ENCODE data around the gene EPHA6.
"Not testable (repeated sequence)": the region's sequence is repeated elsewhere in the genome, so short reads cannot be mapped to it uniquely, and the experiment has no call there.

DNA sequence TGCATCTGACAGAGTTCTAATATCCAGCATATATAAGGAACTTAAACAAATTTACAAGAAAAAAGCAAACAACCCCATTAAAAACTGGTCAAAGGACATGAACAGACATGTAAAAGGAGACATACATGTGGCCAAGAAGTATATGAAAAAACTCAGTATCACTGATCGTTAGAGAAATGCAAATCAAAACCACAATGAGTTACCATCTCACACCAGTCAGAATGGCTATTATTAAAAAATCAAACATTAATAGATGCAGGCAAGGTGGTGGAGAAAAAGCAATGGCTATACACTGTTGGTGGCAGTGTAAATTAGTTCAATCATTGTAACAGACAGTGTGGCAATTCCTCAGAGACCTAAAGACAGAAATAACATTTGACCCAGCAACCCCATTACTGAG is 806.1 kb downstream of the EPHA6 start:
- not testable (repeated sequence) for TF ChIP-seq EZH2 (IDR thresholded peaks at IDR 0.05; ENCODE audit: borderline replicate concordance, insufficient read depth, low read depth, low read length, poor library complexity, severe bottlenecking)
- TF ChIP-seq, protein P1, sequence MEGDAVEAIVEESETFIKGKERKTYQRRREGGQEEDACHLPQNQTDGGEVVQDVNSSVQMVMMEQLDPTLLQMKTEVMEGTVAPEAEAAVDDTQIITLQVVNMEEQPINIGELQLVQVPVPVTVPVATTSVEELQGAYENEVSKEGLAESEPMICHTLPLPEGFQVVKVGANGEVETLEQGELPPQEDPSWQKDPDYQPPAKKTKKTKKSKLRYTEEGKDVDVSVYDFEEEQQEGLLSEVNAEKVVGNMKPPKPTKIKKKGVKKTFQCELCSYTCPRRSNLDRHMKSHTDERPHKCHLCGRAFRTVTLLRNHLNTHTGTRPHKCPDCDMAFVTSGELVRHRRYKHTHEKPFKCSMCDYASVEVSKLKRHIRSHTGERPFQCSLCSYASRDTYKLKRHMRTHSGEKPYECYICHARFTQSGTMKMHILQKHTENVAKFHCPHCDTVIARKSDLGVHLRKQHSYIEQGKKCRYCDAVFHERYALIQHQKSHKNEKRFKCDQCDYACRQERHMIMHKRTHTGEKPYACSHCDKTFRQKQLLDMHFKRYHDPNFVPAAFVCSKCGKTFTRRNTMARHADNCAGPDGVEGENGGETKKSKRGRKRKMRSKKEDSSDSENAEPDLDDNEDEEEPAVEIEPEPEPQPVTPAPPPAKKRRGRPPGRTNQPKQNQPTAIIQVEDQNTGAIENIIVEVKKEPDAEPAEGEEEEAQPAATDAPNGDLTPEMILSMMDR (IDR thresholded peaks at IDR 0.05): not testable (repeated sequence)

Measured in B cell (primary cell).